Ectodermal cell (in vitro differentiated cells): ENCODE data around the gene CYBA.

Source experiments
- H3K27ac ChIP-seq: 2 replicates; pipeline ENCODE4 v1.7.0; 2013; ENCODE audit warnings: mild to moderate bottlenecking, low read depth, low read length; ENCODE audit not compliant: insufficient read depth, poor library complexity, severe bottlenecking
- H3K27me3 ChIP-seq: 2 replicates; pipeline ENCODE4 v1.7.0; 2013; ENCODE audit warnings: mild to moderate bottlenecking, low read length; ENCODE audit not compliant: insufficient read depth, control insufficient read depth, poor library complexity, severe bottlenecking
- H3K36me3 ChIP-seq: one replicate; pipeline ENCODE4 v1.7.0; 2013; ENCODE audit warnings: low read length; ENCODE audit not compliant: control insufficient read depth, insufficient read depth
- H3K4me1 ChIP-seq: one replicate; pipeline ENCODE4 v1.7.0; 2013; ENCODE audit warnings: low read length; ENCODE audit not compliant: control insufficient read depth, insufficient read depth
- H3K4me3 ChIP-seq: 2 replicates; pipeline ENCODE4 v1.7.0; 2013; ENCODE audit warnings: low read depth, low read length, control low read depth; ENCODE audit not compliant: insufficient read depth
- H3K9me3 ChIP-seq: 2 replicates; pipeline ENCODE4 v1.7.0; 2013; ENCODE audit warnings: mild to moderate bottlenecking, low read length, moderate library complexity; ENCODE audit not compliant: control insufficient read depth
- WGBS, 2 experiments: methylation state at CpG; one replicate each; pipeline ENCODE4 v1.1.7; 2013; ENCODE audit warnings: missing lambda C conversion rate in 2 of 2; 5-methylcytosine and 5-hydroxymethylcytosine counted together

The CYBA gene

DNA sequence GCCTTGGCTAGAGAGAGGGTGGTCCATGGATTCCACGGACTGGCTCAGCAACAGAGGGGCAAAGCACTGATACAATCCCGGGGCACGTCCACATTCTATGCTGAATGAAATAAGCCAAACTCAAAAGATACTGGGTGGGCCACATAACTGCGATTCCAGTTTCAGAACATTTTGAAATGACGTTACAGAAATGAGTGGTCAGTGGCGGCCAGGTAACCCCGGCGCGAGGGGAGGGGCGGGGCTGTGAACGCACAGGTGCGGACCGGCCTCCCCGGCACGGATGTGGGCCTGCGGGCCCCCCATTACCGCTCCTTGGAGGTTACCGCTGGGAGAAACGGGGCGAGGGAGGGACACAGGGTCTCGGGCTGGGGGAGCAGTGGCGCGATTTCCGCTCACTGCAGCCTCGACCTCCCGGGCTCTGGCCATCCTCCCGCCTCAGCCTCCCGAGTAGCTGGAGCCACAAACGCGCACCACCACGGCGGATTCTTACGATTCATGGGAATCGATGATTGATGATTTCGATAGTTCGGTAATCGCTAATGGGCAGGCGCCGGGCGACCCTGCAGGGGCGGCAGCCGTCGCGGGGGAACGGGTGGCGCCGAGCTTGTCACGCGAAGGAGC is 11.5 kb upstream of the CYBA start:
- Histone ChIP-seq H3K27me3 (peaks cover 6% of the 10 kb centered on the region), H3K9me3 (no peaks in the 10 kb centered on the region), H3K27ac (no peak overlapping the region), H3K36me3 (no peaks in the 10 kb centered on the region), H3K4me3 (peak overlapping the region; percentile 72), H3K4me1 (no peaks in the 10 kb centered on the region)
- WGBS, 2 experiments = 2 to 3% methylated on average over 49 of the region's 49 CpGs

DNA sequence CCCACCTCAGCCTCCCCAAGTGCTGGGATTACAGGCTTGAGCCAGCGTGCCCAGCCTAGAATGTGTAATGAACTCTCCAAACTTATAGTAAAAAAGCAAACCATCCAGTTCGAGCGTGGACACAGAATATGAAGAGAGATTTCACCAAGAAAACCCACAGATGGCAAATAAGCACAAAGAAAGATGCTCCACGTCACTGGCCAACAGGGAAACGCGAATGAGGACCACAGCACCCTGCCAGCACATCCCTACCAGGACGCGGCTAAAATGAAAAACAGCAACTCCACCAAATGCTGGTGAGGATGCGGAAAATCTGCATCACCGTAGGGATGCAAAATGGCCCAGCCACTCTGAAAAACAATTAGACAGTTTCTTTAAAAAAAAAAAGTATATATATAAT is 10.6 kb upstream of the CYBA start:
- no peaks in the 10 kb centered on the region for H3K36me3 ChIP-seq
- no peak overlapping the region for H3K27ac ChIP-seq
- H3K4me3 ChIP-seq = no peak overlapping the region
- WGBS, 2 experiments = 85% methylated on average over 8 to 10 of the region's 10 CpGs
- H3K9me3 ChIP-seq = no peaks in the 10 kb centered on the region
- peaks cover 6% of the 10 kb centered on the region for H3K27me3 ChIP-seq
- no peaks in the 10 kb centered on the region for H3K4me1 ChIP-seq

DNA sequence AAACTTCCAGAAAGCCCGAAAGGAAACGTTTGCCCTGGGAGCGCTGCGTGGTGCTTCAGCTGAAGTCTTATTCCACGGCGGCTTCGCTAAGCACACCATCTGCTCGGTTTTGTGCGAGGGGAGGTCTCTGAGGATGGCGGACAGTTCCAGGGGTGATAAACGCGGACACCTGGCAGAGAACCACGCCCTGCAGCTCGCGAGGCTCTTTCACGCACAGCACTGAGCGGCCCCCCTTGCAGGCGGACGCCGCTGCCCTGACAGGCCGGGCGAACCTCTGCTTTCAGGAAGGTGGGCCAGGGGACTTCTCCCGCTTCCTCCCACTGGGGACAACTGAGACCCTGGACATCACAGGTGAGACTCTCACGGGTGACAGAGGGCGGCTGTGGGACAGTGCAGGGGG is 8.3 kb upstream of the CYBA start:
- Histone ChIP-seq H3K36me3 (peaks cover 5% of the 10 kb centered on the region), H3K9me3 (no peaks in the 10 kb centered on the region), H3K27me3 (peaks cover 5% of the 10 kb centered on the region), H3K4me1 (no peaks in the 10 kb centered on the region), H3K4me3 (no peak overlapping the region), H3K27ac (no peak overlapping the region)
- WGBS, 2 experiments = 94 to 95% methylated on average over 25 of the region's 25 CpGs

DNA sequence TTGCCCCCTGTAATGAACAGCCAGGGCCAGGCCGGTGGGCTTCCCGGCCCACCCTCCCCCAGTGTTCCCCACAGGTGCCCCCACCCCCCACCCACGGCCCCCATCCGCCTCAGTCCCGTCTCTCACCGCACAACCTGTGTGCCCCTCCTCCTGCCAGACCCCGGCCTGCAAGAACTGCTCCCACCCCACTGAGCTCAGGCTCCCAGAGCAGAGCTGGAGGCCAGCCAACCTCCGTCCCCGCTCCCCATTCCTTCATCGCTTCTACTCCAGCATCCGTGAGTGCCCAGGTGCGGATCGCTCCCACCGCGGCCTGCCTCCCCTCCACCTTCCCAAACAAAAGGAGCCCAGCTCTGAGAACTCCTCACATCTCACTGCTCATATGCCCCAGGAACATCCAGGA is 7.9 kb upstream of the CYBA start:
- H3K27me3 ChIP-seq = peaks cover under 1% of the 10 kb centered on the region
- H3K27ac ChIP-seq = no peak overlapping the region
- peaks cover 5% of the 10 kb centered on the region for H3K36me3 ChIP-seq
- no peaks in the 10 kb centered on the region for H3K4me1 ChIP-seq
- no peaks in the 10 kb centered on the region for H3K9me3 ChIP-seq
- no peak overlapping the region for H3K4me3 ChIP-seq
- WGBS, 2 experiments = 91 to 93% methylated on average over 14 to 15 of the region's 15 CpGs

DNA sequence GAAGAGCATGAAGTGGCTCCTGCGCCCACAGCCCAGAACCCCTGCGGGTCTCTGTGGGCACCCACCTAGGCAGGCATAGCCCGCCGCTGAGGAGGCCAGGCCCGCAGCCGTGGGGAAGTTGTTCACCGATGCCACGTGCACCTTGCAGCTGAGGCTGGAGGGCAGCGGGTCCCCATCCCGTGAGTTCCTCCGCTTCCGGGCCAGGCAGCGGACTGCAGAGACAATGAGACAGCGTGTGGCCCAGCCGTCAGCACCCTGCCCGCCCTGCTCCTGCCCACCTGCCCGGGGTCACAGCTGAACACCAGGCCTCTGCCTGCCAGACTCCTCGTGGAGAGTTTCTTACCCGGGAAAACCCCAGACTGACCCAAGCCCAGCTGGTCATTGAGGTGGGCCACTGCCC is 6.5 kb upstream of the CYBA start:
- no peaks in the 10 kb centered on the region for H3K27me3 ChIP-seq
- 95% methylated on average over 19 of the region's 19 CpGs for WGBS, 2 experiments
- no peaks in the 10 kb centered on the region for H3K9me3 ChIP-seq
- H3K27ac ChIP-seq = no peak overlapping the region
- no peaks in the 10 kb centered on the region for H3K4me1 ChIP-seq
- H3K36me3 ChIP-seq = peaks cover 5% of the 10 kb centered on the region
- no peak overlapping the region for H3K4me3 ChIP-seq

DNA sequence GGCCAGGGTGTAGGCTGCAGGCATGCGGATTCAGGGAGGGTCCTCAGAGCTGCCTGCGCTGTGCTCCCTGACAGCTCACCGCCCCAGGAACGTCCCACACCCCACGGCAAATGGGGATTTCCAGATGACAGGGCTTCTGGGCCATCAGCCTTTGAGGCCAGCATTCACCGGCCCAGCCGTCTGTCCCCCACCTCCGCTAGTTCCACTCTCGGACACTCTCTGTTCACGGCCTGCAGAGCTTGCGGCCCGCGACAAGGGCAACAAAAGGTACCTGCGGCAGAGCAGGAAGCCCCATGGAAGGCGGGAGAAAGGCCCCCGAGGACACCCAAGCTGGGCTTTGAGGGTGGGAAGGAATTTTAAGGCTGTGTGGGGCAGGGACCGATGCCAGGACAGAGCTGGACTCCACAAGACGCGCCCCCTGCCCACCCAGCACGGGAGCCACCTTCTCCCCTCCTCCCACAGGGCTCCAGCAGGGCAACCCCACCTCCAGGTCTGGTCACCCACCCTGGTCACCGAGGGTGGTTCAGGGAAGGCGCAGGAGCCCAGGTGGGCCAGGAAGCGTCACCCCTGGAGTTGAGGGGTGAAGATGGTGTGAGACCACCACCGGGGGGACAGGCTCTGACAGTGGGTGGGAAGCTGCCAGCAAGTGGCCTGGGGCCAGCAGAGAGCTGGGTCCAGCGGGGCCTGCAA is 5.6 kb upstream of the CYBA start:
- Histone ChIP-seq H3K27ac (no peak overlapping the region), H3K4me3 (no peak overlapping the region), H3K27me3 (no peaks in the 10 kb centered on the region), H3K4me1 (peaks cover 2% of the 10 kb centered on the region), H3K9me3 (no peaks in the 10 kb centered on the region), H3K36me3 (peaks cover 5% of the 10 kb centered on the region)
- 89% methylated on average over 25 of the region's 25 CpGs for WGBS, 2 experiments

DNA sequence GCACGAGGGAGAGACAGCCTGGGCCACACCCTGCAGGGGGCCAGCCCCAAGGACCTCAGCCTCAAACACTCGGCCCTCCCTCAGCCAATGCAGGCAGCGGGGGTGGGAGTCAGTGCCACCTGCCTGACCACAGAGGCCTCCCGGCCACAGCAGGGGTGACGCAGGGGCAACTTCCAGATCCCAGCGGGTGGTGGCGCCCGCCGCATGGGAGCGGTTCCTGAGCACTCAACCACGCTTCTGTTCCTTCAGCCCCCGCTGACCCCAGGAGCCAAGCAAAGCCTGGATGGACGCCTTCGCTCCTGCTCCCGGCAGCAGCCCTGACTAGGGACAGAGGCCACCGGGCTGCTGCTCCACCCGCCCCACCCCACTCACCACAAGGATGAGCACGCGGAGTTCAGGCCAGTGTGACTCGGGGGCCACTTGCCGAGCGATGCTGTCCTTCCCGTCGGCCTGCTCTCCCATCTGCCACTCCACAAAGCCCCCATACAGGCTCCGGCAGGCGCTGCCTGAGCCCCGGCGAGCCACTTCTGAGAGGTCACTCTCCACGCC is 5.0 kb upstream of the CYBA start:
- peaks cover 5% of the 10 kb centered on the region for H3K36me3 ChIP-seq
- no peak overlapping the region for H3K27ac ChIP-seq
- 93% methylated on average over 29 of the region's 29 CpGs for WGBS, 2 experiments
- H3K9me3 ChIP-seq = no peaks in the 10 kb centered on the region
- no peaks in the 10 kb centered on the region for H3K27me3 ChIP-seq
- H3K4me3 ChIP-seq = no peak overlapping the region
- peaks cover 7% of the 10 kb centered on the region for H3K4me1 ChIP-seq

DNA sequence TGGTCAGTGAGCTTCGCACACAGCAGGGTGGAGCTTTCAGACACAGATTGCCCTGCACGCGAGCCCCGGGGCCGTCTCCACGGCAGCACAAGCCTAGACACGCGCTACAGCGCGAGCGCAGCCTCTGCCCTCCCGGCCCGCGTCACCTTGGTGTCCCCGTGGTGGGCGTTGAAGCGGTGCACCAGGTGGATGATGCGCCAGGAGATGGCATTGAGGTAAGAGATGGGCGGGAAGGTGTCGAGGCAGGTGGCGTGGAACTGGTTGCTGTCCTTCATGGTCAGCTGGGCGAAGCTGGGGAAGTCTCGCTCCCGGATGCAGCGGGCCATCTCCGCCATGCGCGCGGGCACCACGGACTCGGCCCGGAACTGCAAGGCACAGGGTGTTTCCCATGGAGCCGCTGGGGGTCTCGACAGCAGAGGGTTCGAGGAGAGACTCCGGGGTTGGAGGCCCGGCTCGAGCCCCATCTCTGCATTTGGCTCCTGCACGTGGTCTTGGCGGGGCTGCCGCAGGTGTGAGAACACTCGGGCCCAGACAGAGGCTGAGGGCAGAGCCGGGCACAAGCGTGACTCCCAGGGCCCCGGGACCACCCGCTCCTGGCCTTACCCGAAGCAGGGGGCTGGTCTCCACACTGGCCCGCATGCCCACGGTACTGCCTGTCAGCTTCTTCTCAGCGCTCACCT is 4.3 kb upstream of the CYBA start:
- Histone ChIP-seq H3K9me3 (no peaks in the 10 kb centered on the region), H3K27me3 (no peaks in the 10 kb centered on the region), H3K4me3 (no peak overlapping the region), H3K4me1 (peaks cover 7% of the 10 kb centered on the region), H3K27ac (no peak overlapping the region), H3K36me3 (peaks cover 5% of the 10 kb centered on the region)
- WGBS, 2 experiments = 94 to 95% methylated on average over 50 of the region's 50 CpGs

DNA sequence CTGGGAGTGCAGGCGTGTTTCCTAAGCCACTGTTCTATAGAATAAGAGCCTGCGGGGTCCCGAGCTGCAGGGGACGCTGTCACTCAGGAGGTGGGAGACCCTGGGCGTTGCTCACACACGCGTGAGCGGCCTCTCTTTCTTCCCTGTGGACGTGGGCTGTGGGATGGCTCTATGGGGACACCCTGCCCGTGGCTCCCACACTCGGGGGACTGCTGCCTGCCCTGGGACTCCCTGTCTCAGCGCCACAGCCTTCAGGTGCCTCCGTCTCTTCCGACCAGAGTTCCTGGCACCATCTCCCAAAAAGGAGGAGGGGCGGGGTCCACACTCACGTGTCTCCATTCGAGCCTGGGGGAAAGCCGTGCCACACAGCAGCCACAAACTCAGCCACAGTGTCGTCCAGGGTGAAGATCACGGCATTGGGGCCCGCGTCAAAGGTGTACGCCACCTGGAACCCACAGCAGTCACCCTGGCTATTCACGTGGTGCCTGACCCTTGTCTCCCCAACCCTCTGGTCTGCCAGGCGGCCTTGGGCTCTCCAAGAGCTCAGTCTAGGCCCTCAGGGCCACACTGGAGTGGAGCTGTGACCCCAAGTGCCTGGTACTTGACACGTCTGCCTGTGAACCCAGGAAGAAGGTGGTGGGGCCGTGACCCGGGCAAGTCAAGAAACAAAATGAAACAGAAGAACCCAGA is 3.7 kb upstream of the CYBA start:
- Histone ChIP-seq H3K9me3 (no peaks in the 10 kb centered on the region), H3K4me1 (peaks cover 12% of the 10 kb centered on the region), H3K27ac (no peak overlapping the region), H3K27me3 (no peaks in the 10 kb centered on the region), H3K4me3 (no peak overlapping the region), H3K36me3 (peaks cover 5% of the 10 kb centered on the region)
- 93 to 95% methylated on average over 28 of the region's 28 CpGs for WGBS, 2 experiments
